GM18526 (cell line): ENCODE results near the gene LRRC73.

ENCODE experiments used
- POLR2A ChIP-seq: IDR thresholded peaks from 3 replicates; pipeline ENCODE4 v1.6.1; 2011; ENCODE audit not compliant: insufficient read length; ENCODE audit errors: extremely low read depth

LRRC73 gene

GRCh38 chr6:43497689-43498088, 12.5 kb downstream of the LRRC73 start:
- no peak for TF ChIP-seq POLR2A

DNA sequence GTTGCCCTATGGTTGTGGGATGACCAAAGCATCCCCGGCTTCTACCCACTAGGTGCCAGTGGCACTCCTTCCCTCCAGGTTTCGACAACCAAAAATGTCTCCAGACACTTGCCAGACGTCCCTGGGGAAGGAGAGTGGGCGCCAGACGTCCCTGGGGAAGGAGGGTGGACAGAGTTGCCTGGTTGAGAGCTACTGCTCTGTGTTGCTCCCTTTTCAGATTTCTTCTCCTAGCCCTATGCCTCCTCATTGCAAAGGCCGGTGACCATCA, 13.1 kb downstream of the LRRC73 start:
- no peak for TF ChIP-seq POLR2A

DNA sequence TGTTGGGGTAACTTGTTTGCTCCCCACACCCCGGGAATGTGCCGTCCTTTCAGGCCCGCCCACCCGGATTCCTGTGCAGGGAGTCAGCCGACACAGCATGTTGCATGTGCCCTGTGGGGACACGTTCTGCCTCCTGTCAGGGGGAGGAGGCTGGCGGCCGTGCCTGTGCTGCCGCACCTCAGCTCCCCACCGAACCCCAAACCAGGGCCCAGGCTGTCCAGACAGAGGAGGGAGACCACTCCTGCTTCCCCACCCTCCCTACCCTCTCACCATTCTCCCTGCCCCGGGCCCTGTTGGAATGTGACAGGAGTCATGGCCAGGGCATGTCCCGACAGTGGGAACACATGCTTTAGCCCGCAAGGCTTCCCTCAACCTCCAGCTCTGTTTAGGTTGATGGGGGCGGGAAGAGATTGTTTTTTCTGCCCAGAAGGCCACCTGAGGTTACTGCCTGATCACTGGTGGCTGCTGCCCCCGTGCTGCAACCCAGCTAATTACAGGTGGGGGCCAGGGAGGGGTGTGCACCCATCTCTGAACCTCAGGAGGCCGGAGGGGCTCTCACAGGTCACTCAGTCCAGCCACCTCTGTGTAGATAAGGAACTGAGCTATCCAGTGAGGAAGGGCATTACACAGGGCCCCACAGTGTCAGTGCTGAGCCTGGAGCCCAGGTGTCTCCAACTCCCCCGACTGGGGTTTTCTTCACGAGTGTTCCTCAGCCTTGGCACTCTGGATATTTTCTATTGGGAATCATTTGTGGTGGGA, 13.6 kb downstream of the LRRC73 start:
- no peak for TF ChIP-seq POLR2A

GRCh38 chr6:43495409-43495941, 14.7 kb downstream of the LRRC73 start:
- TF ChIP-seq POLR2A, result no peak

- no peak for TF ChIP-seq POLR2A
Observed at GRCh38 chr6:43494766-43495165, 15.4 kb downstream of the LRRC73 start.

- TF ChIP-seq POLR2A, result no peak
Observed at GRCh38 chr6:43494321-43494720, 15.8 kb downstream of the LRRC73 start.

GRCh38 chr6:43493833-43494232, 16.3 kb downstream of the LRRC73 start:
- TF ChIP-seq POLR2A, result no peak

GRCh38 chr6:43493230-43493629, 16.9 kb downstream of the LRRC73 start:
- TF ChIP-seq POLR2A, result no peak

GRCh38 chr6:43492673-43493072, 17.5 kb downstream of the LRRC73 start:
- no peak for TF ChIP-seq POLR2A

- TF ChIP-seq POLR2A, result no peak
Observed at GRCh38 chr6:43491750-43492661, 18.1 kb downstream of the LRRC73 start.

DNA sequence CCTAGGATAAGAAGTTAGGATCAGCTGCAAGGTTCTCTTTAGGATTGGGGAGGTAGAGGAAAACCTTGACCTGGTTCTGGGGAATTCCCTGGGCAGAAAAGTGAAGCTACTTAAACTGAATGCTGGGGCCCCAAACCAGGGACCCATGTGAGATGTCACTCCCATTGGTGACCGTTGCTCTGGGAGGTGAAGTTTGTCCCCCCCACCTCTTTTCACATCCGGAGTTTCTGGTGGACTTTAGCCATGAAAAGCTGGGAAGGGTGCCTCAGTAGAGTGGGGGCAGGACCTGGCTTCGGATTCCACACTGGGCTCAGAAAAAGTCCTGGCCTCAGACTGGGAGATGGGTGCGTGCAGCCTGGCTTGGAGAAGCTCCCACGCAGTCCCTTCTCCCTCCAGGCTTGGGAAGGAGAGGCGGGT, 19.6 kb downstream of the LRRC73 start:
- TF ChIP-seq POLR2A, result no peak

- TF ChIP-seq POLR2A, result no peak
Observed at GRCh38 chr6:43489277-43490072, 20.7 kb downstream of the LRRC73 start.

- no peak for TF ChIP-seq POLR2A
Observed at GRCh38 chr6:43488667-43489276, 21.4 kb downstream of the LRRC73 start.

DNA sequence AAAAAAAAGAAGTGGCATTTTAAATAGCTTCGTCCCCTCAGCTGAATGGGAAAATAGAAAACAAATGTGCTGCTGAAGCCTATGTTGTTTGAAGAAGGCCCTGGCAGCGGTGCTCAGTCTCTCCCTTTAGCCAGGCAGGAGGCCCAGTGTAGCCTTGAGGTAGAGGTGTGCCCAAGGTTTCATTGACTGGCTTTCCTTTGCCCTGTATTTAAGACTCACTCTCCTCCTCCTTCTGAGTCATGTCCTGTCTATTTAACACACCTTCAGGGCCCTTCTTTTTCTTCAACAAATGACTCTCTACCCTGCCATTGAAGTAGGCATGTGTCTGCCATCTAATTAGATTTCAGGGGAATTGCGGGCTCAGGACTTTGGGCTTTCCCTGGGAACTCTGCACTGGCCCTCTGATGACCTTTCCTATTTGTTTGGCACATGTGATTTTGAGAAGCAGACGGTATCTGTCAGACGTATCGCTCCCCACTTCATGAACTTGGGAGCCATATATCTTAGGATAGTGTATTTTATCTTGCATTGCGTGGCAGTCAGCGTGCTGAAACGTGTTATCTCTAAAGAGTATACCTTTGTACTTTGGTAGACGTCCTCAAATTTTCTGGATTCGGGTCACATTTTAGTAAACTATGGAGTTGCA, 28.4 kb downstream of the LRRC73 start:
- TF ChIP-seq POLR2A, result no peak

DNA sequence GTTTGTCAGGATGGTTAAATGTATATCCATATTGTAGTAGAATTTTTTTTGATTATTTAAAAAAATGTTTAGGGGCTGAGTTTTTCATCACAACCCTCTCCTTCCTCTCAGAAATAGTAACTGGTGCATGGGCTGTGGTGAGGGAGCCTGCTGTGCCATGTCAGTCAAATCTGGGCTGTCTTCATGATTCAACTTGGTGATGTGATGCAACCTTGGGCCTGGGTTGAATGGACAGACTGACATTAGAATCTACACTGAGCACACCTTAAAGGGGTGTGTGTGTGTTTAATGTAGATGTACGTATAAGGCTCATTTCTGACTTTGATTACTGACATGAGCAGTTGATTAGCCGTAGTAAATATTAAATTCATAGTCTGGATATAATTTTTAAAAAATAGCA, 29.1 kb downstream of the LRRC73 start:
- no peak for TF ChIP-seq POLR2A

GRCh38 chr6:43478008-43478372, 32.2 kb downstream of the LRRC73 start:
- no peak for TF ChIP-seq POLR2A
